GM18502 (cell line): ENCODE measurements around the gene AMOTL2.

ENCODE experiments used
- ATAC-seq: cut with Tn5 transposase; IDR thresholded peaks from one replicate; pipeline ENCODE4 v1.9.1; 2021; ENCODE audit warnings: mild to moderate bottlenecking; ENCODE audit not compliant: unreplicated experiment, poor library complexity

AMOTL2 gene

GRCh38 chr3:134338201-134338512, 36.1 kb downstream of the AMOTL2 start:
- ATAC-seq, result no peak

GRCh38 chr3:134337511-134338200, 36.6 kb downstream of the AMOTL2 start:
- ATAC-seq, result no peak

GRCh38 chr3:134337071-134337482, 37.2 kb downstream of the AMOTL2 start:
- ATAC-seq, result no peak

GRCh38 chr3:134336587-134336986, 37.7 kb downstream of the AMOTL2 start:
- no peak for ATAC-seq

- ATAC-seq, result no peak
Observed at GRCh38 chr3:134334901-134335280, 39.4 kb downstream of the AMOTL2 start.

GRCh38 chr3:134334231-134334900, 39.9 kb downstream of the AMOTL2 start:
- no peak for ATAC-seq

GRCh38 chr3:134333522-134334181, 40.6 kb downstream of the AMOTL2 start:
- ATAC-seq, result no peak

GRCh38 chr3:134332344-134332743, 41.9 kb downstream of the AMOTL2 start:
- no peak for ATAC-seq

GRCh38 chr3:134331811-134332199, 42.4 kb downstream of the AMOTL2 start:
- ATAC-seq, result no peak

GRCh38 chr3:134330883-134331810, 43.1 kb downstream of the AMOTL2 start:
- no peak for ATAC-seq

- no peak for ATAC-seq
Observed at GRCh38 chr3:134328846-134329245, 45.4 kb downstream of the AMOTL2 start.

- no peak for ATAC-seq
Observed at GRCh38 chr3:134328147-134328591, 46.1 kb downstream of the AMOTL2 start.

GRCh38 chr3:134327594-134327975, 46.7 kb downstream of the AMOTL2 start:
- ATAC-seq, result no peak

GRCh38 chr3:134326760-134327593, 47.3 kb downstream of the AMOTL2 start:
- no peak for ATAC-seq

- ATAC-seq, result no peak
Observed at GRCh38 chr3:134326126-134326525, 48.1 kb downstream of the AMOTL2 start.

GRCh38 chr3:134325706-134326105, 48.5 kb downstream of the AMOTL2 start:
- ATAC-seq, result no peak

- no peak for ATAC-seq
Observed at GRCh38 chr3:134325061-134325705, 49.1 kb downstream of the AMOTL2 start.

- ATAC-seq, result no peak
Observed at GRCh38 chr3:134323966-134324962, 50.0 kb downstream of the AMOTL2 start.
